ENCODE measurements around the gene ZNF491. TPM values are rescaled to one million over a fixed set of nuclear protein-coding genes. Genes with fewer than 3 reads are reported as not detected.
A peak's percentile ranks its signal among the peaks of the same experiment; 100 is the strongest.
"Not testable (repeated sequence)": the region's sequence is repeated elsewhere in the genome, so short reads cannot be mapped to it uniquely, and the experiment has no call there.

The ZNF491 gene
- total RNA-seq, 1 experiment from 2014 or later: 0.80 TPM

DNA sequence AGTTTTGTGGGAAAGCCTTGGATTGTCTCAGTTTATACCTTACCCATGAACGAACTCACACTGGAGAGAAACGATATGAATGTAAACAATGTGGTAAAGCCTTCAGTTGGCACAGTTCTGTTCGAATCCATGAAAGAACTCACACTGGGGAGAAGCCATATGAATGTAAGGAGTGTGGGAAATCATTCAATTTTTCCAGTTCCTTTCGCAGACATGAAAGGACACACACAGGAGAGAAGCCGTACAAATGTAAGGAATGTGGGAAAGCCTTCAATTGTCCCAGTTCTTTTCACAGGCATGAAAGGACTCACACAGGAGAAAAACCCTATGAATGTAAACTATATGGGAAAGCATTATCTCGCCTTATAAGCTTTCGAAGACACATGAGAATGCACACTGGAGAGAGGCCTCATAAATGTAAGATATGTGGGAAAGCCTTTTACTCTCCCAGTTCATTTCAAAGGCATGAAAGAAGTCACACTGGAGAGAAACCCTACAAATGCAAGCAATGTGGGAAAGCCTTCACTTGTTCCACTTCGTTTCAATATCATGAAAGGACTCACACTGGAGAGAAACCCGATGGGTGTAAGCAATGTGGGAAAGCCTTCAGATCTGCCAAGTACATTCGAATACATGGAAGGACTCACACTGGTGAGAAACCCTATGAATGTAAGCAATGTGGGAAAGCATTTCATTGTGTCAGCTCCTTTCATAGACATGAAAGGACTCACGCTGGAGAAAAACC, 8.2 kb downstream of the ZNF491 start:
- no peak for DNase-seq (ENCODE audit: low read depth)

DNA sequence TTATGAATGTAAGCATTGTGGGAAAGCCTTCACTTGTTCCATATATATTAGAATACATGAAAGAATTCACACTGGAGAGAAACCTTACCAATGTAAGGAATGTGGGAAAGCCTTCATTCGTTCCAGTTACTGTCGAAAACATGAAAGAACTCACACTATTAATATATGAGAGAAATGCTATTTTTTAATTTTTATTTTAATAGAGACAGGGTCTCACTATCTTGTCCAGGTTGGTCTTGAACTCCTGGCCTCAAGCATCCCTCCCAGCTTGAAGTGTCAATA, 8.7 kb downstream of the ZNF491 start:
- no peak for DNase-seq (ENCODE audit: low read depth)

DNA sequence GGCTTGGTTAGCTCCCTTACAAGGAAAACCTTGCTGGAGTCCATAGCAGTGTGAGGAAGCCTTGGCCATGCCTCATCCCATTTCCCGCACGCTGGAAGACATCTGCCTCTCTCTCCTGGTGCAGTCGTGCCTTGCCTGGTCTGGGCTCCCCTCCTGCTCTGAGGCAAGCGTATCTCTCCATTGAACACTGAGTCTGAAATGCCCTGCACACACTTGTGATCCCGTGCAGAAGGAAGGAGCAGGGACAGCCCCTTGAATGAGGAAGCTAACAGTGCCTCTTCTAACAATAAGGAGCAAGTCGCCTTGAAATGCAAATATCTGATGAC, 15.3 kb downstream of the ZNF491 start:
- no peak for DNase-seq (ENCODE audit: low read depth)

DNA sequence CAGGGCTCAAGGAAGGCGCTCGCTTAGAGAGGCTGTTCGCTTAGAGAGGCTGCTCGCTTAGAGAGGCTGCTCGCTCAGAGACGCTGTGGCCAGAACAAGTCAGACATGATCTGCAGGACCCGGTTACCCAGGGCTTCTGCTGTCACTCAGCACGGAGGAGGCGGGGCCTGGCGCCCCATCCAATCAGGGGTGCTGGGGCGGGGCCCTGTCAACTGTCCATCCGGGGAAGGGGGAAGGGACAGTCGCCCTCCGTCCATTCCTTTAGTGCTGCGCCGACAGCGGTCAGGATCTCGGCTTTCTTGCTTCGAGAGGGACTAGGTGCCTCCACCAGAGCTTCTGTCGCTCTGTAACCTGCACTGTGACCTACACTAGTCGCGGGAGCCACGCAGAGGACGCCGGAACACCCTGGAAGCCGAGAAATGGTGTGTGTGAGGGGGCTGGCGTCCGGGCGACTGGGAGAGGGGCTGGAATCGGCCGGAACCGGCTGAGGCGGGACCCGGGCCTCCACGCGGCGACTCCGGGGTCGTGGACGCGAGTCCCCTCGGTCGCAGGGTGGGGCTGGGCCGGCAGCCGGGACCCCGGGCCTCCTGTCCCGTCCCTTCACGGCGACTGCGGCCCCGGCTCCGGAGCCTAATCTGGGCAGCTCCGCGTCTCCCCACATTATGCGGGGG, 15.8 kb downstream of the ZNF491 start, which contains the start of gene ZNF440:
Gene ZNF440 (plus strand): TSS at position 245 of the 671 bp plus-strand sequence. CDS start 175 bp downstream, at position 420.
- peak; percentile 90 for DNase-seq (ENCODE audit: low read depth)

DNA sequence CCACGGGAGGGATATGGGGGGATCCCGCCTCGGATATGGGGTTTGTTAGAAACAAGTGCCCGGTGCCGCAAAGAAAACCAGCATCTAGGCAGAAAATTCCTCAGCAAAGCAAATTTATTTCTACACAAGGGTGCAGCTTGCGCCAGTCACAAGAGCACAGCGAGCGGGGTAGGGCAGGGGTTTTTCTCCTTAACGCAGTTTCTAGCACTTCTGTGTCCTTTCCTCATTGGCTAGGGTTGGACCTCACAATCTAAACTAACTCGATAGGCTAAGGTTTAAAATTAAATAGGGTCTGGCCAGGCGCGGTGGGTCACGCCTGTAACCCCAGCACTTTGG, 16.3 kb downstream of the ZNF491 start:
- DNase-seq (ENCODE audit: low read depth): peak; percentile 14

DNA sequence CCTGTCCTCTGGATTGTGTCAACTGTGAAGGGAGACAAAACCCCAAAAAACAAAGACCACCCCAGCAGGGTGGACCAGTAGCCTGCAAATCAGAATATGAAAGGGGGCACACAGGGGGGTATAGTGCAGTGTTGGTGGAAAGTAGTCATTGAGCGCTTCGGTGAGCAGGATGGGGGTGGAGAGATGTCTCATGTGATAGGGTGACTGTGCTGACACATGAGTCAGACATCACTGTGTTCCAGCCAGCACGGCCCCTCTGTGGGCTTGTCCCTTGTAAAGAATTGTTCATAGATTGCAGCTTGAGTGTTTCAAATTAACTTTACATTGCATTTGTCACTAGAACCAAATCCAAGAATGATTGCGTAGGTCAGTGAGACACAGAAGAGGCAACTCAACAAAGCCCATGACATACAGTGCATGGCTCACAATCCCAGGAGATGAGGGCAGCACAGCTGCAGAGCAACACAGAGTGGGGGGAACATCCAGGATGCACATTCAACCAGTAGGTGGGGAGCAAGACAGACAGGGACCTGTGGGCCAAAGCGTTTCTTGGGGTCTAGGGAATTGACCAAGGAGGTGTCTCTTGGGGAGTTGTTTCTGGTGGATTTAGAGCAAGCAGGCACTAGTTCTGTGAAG, 23.3 kb downstream of the ZNF491 start:
- peak; percentile 14 for DNase-seq (ENCODE audit: low read depth)

DNA sequence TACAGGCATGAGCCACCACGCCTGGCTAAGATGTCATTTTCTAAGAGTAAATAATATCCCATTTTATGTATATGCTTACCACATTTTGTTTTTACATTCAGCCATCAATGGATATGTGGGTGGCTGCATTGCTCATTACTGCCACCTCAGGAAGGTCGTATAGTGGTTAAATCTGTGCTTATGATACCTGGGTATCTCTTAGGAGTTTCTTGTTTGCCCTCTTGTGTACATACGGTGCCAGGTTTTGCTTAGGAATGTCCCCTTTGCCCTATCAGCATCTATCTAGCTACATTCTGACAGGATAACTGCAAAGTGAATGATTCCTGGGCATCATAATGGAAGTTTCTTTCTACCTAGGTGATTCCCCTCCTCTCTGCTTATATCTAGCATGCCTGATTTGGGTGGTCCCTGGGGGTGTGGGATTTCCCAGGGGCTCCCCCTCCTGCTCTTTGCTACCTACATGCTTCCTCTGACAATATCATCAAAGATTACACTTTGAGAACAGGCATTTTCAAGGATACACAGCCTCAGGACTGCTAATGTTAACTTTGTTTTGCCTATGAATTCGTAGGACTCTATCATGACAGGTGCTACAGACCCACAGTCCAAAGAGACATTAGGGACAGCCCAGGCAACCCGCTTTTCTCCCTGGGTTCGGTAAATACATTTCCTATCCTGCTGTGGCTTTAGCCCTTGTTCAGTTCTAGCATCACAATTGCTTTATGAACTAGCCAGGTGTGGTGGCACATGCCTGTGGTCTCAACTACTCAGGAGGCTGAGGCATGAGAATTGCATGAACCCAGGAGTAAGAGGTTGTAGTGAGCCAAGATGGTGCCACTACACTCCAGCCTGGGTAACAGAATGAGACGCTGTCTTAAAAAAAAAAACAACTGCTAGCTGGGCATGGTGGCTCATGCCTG, 30.9 kb downstream of the ZNF491 start:
- DNase-seq (ENCODE audit: low read depth): not testable (repeated sequence)

DNA sequence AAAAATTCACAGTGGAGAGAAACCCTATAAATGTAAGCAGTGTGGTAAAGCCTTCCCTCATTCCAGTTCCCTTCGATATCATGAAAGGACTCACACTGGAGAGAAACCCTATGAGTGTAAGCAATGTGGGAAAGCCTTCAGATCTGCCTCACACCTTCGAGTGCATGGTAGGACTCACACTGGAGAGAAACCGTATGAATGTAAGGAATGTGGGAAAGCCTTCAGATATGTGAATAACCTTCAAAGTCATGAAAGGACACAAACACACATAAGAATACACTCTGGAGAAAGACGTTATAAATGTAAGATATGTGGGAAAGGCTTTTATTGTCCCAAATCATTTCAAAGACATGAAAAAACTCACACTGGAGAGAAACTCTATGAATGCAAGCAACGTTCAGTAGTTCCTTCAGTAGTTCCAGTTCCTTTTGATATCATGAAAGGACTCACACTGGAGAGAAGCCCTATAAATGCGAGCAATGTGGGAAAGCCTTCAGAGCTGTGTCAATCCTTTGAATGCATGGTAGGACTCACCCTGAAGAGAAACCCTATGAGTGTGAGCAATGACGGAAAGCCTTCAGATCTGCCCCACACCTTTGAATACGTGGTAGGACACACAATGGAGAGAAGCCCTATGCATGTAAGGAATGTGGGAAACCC, 34.1 kb downstream of the ZNF491 start:
- DNase-seq (ENCODE audit: low read depth): no peak

DNA sequence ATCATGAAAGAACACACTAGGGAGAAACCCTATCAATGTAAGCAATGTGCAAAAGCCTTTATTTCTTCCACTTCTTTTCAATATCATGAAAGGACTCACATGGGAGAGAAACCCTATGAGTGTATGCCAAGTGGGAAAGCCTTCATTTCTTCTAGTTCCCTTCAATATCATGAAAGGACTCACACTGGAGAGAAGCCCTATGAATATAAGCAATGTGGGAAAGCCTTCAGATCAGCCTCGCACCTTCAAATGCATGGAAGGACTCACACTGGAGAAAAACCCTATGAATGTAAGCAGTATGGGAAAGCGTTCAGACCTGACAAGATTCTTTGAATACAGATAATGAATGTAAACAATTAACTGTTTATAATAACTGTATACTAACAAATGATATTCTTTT, 35.2 kb downstream of the ZNF491 start:
- DNase-seq (ENCODE audit: low read depth): no peak

DNA sequence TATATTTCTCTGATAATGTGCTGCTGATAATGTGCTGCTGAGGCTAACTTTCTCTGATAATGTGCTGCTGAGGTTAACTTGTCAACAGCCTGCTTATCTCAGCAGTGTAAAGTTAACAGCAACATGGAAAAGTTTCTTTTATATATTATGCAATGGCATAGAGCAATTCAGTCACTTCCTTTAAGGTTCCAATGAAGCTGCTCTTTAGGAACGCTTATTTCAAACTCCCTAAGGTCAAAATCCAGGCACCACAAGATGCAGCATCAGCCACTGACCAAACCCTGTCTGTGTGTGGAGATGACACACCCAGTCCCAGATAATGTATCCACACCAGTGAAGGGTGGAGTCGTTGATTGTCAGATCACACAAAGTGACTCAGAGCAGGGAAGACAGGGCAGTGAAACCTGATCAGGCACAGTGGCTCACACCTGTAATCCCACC, 37.3 kb downstream of the ZNF491 start:
- not testable (repeated sequence) for DNase-seq (ENCODE audit: low read depth)

DNA sequence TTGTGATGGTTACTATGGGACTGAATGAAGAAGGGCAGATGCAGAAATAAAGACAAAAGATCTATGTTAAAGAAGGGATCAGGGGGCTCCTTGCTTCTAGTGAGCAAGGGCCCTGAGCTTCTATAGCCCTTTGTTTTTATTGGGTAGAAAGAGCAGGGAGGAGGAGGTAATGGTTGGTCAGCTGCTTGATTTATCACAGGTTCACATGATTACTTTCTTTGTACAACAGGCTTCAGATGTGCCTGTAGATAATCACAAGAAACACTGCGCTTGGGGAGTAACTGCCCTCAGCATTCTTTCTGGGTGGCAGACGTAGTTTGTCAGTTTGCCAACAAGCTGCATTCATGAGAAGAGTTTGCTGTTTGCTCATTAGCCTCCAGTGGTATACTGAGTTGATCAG, 45.4 kb downstream of the ZNF491 start:
- no peak for DNase-seq (ENCODE audit: low read depth)

DNA sequence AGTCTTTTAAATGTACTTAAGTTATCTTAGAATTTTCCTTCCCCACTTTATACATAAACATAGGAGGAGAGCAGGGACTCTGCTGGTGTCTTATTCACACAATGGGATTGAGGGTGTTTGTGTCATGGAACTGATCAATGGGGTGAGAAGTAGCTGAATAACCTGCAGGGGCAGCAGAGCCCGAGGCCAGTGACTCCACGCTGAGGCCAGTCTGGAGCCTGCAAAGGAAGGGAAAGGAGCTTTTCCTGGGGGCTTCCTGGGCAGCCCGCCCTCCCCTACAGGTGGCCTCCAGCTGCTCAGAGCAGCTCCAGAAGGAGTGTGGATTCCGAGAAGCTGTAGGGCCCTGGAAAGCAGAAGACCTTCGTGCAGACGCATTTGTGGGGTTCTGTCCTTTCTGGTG, 49.3 kb downstream of the ZNF491 start:
- not testable (repeated sequence) for DNase-seq (ENCODE audit: low read depth)

DNA sequence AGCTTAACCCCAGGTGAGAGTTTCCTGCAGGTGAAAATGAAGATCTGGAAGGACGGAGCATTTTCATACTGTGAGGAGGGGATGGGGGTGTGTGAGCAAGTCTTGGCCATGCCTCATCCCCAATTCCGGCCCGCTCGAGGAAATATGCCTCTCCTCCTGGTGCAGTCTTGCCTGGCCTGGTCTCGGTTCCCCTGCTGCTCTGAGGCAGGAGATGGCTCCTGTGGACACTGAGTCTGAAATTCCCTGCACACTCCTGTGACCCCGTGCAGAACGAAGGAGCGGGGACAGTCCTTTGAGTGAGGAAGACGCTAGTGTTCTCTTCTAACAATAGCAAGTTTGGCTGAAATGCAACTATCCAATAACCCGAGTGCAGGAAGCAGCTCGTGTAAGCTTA, 49.9 kb downstream of the ZNF491 start:
- DNase-seq (ENCODE audit: low read depth): no peak

DNA sequence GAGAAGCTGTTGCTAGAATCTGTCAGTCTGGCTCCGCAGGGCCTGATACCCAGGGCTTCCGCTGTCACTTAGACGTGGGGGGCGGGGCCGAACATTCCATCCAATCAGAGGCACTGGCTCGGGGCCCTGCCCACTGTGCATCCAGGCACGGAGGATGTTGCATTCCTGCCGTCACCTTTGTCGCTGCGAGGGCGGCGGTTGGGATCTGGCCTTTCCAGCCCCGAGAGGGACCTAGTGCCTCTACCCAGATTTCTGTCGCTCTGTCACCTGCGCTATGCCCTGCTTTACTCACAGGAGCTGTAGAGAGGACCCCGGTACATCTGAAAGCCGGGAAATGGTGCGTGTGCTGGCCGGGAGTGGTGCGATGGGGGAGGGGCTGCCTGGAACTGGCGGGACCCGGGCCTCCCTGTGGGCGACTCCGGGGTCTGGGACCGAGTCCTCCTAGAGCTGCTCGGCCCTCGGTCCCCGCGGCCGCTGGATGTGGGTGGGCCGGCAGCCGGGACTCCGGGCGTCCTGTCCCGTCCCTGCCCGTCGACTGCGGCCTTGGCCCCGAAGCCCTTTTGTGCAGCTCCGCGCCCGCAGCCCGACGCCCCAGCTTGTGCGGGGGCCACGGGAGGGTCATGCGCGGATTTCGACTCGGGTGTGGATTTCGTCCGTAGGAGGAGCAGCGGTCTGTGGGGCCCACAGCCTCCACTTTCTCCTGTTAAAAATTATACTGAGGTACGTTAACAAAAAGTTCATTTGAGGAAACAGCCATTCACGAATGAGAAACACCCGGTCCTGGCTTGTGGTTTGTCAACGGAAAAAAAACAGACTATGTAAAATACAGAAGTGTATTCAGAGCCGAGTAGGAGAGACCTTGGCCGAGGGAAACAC, 50.5 kb downstream of the ZNF491 start, which contains the start of gene ZNF439:
Gene ZNF439 (plus strand): TSS at position 133 of the 876 bp plus-strand sequence. CDS start 142 bp downstream, at position 275.
- DNase-seq (ENCODE audit: low read depth): no peak

DNA sequence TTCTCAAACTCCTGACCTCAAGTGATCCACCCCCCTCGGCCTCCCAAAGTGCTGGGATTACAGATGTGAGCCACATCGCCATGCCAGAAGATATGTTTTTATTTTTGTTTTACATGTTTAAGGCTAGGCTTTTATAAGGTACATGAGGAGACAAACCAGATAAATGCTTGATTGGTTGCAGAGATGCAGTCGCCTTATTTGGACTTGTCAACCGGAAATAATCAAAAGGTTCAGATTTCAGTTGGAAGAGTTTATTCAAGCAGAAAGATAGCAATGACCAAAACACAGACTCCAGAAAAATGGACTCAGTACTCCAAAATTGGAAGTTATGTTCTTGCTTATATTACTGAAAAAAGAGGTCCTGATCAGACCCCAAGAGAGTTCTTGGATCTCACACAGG, 52.0 kb downstream of the ZNF491 start:
- DNase-seq (ENCODE audit: low read depth): not testable (repeated sequence)

DNA sequence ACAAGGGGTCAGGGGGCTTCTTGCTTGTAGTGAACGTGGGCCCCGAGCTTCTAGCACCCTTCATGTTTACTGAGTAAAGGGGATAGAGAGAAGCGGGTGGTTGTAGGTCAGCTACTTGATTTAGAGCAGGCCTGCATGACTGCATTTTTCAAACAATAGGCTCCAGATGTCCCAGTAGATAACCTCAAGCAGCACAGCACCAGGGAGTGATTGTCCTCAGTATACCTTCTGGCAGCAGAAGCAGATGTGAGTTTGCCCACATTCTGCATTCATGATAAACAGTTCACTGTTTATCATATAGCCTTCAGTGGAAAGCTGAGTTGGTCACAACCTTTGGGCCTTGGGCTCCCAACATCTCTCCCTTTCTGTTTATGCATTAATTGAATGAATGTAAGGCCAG, 55.0 kb downstream of the ZNF491 start:
- DNase-seq (ENCODE audit: low read depth): no peak

DNA sequence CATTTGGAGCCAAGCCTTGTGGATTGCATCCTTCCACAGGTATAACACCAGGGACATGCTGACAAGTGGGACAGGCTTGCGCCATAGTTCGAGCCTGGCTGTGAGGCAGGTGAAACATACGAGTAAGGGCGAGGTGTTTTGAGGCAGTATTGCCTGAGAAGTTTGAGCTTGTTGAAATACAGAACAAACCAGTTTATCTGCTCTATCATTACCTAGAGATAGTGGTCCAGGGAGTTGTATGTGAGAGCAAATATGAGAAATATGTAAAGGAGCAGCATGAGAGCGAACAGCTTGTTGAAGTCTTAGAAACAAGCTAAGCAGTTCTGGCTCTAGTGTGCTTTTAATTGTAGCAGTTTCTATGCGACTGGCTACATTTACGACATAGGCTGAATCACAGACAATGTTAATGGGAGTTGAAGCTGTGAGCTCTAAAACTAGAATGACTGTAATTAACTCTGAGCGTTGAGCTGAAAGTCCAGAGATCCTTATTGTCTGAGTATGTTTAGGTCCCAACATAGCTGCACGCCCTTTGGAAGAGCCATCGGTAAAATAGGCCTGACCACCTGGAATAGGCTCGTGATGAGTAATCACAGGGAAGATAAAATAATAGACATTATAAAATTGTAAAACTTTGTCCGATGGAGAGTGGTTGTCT, 58.4 kb downstream of the ZNF491 start:
- no peak for DNase-seq (ENCODE audit: low read depth)

All from LHCN-M2 (cell line).